COLO668 (cell line): ENCODE measurements around the gene UHMK1.
"Not testable (repeated sequence)": the region's sequence is repeated elsewhere in the genome, so short reads cannot be mapped to it uniquely, and the experiment has no call there.

Experiments used
- DNase-seq: peaks from one replicate; lab custom pipeline; 2025; ENCODE audit not compliant: unreplicated experiment; lab: John Stamatoyannopoulos, UW

The UHMK1 gene

DNA sequence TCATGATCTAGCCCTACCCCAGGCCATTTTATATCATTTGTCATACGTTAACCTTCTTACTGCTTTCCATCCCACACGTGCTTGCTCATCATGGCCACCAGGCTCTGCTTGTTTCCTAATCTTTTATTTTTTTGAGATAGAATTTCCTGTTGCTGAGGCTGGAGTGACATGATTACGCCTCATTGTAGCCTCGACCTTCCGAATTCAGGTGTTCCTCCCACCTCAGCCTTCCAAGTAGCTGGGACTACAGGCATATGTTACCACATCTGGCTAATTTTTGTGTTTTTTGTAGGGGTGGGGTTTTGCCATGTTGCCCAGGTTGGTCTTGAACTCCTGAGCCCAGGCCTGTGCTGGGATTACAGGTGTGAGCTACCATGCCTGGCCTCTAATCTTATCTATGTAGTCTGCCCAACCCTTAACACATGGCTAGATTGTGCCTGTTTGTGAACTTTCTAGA, 67.2 kb downstream of the UHMK1 start:
- no peak for DNase-seq

DNA sequence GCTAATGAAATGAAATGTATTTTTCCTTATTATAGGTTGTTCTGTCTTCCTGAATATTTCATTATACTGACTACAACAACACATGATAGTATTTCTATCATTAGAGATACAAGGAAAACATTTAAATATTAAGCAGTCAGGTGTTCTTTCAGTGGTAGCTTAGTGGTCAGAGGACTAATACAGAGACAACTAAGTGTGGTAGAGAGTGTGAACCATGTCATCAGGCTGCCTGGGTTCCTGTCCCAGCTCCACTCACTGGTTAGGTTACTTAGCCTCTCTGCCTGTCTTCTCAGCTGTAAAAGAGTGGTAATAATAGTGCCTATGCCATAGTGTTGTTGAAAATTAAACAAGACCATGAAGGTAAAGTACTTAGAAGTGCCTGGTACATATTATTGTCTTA, 67.8 kb downstream of the UHMK1 start:
- no peak for DNase-seq

DNA sequence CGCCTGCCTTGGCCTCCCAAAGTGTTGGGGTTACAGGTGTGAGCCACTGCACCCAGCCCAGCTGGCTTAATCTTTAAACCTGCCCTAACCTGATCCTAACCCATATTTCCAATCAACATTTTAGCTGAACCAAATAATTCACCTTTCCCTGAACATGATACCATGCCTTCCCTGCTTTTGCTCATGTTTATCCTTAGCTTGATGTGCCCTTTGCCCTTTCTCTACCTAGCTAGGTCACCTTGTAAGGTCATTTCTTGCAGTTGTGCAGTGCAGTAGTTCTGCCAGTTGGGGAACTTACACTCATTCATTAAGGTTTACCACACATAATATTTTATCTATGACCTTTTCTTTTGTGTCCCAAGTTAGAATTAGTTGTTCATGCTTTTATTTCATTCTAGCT, 69.3 kb downstream of the UHMK1 start:
- DNase-seq = no peak

DNA sequence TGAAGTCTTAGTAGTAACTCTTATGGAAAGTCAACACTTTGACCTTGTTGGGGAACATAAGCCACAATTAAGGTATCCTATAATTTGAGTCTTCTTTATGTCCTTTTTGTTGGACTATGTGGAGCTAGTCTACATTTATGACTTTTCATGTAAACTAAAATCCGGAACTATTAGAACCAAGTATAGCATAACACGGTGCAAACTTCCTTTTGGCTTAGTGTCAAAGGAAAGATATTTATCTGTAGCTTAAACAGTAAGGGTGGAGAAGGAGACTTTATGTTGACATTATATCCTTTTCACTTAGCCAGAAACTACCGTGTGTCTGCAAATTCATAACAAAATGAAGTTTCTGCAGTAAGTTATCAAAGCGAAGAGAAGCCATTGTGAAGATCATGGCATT, 71.2 kb downstream of the UHMK1 start:
- DNase-seq = no peak

DNA sequence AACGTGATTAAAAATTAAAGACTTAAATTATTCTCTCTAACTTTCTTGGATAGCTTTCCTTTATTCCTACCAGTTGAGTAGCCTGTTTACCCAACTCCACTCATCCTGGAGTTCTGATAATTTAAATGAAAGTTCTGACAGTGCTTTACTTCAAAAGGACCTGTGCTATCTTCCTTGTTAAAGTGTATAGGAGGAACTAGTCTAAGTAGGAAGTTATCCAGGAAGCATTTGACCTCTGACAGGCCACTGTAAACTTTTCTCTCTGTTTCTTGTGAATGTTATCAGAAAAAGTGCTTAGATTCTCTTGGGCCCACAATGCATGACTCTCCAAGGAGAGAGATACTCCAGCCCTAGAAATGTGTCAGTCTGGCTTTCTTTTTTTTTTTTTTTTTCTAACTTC, 73.1 kb downstream of the UHMK1 start:
- DNase-seq = no peak

DNA sequence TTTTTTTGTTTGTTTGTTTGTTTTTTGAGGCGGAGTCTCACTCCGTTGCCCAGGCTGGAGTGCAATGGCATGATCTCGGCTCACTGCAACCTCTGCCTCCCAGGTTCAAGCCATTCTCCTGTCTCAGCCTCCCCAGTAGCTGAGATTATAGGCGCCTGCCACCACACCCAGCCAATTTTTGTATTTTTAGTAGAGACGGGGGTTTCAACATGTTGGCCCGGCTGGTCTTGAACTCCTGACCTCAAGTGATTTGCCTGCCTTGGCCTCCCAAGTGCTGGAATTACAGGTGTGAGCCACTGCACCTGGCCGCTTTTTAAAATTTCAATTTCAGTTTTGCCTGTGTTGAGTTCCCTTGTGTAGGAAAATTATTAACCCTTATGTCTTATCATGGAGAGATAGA, 73.5 kb downstream of the UHMK1 start:
- not testable (repeated sequence) for DNase-seq

DNA sequence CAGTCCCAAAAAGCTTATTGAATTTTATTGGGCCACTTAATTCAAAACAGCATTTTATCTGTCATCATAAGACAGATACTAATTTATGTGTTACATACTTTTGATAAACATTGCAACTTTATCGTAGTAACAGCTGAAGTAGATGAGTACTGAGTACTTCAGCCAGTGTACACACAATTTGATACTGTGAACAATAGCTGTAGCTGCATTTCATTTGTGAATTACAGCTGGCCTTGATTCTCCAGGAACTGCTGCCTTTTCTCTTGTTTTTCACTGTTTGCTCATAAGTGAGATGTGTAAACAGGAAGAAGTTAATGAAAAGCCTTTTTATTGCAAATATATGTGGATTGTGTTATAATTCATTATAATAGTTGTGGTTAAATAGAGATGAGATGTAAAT, 74.1 kb downstream of the UHMK1 start:
- no peak for DNase-seq

DNA sequence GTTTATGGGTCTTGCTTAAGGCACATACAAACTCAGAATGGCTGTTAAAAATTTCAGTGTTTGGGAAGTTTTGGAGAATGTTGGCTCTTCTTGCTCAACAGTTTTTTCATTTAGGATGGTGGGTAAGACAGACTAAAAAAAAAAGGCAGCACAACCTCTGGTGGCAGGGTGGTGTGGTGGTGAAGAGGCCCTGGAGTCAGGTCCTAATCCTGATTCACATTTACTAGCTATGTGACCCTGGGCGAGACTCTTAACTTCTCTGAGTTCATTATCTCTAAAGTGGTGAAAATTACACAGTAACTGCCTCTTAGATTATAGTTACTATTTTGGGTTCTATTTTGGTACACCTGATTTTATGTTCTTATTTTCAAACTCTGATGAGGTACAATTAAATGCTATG, 75.5 kb downstream of the UHMK1 start:
- no peak for DNase-seq

DNA sequence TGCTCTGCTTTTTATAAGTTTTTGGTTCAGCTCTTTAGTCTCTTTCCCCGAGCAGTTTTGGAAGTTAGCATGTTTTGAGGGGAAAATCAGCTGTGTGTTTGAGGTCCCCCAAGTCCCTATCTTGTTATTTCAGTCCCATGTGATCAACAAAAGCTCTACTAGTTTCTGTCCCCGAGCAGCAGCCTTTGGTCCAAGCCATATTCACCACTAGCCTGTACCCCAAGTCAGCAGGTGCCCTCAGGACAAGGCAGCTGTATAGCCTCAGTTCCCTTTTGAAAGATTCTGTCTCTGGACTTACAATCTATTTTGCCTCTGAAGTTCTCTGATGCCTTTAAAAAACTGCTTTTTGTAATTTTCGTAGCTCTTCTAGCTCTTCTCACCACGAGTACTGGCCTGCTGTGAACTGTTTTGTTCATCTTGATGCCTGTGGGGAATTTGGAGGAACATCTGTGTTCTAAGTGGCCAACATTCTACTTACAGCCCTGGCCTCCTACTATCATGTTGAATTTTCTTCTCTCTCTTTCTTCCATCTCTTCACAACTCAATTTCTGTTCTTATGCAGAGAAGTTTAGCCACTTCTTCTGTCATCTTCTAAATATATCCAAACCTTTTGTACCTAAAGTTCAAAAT, 80.6 kb downstream of the UHMK1 start:
- no peak for DNase-seq

DNA sequence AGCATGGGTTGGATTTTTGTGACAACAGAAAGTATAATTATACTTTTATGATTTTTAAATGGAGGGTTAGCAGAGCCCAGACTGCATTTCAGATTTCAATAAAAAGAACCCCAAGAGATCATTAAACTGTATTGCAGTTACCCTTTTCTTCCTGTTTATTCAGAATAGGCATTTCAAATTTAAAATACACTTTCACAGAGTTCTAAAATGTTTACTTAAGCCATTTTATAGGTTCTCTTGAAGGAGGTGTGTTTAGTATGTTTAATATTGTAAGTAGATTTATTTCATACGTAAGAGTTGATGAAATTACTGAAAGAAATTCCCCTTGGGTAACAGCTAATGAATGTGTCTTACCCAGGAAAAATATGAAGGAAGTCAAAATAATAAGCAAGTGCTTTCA, 81.3 kb downstream of the UHMK1 start:
- no peak for DNase-seq
